ENCODE data around the gene IYD.

The IYD gene

GRCh38 chr6:150451807-150452427, 83.1 kb downstream of the IYD start:
- Histone ChIP-seq H4K20me1 (ENCODE audit: insufficient read depth, low read length) (no peaks in the 10 kb centered on the region), H3K4me1 (ENCODE audit: low read length) (peaks cover 8% of the 10 kb centered on the region), H3K27me3 (ENCODE audit: low read depth, low read length) (no peaks in the 10 kb centered on the region), H2AFZ (ENCODE audit: low read depth, low read length) (no peak overlapping the region), H3K9ac (ENCODE audit: low read length) (no peak overlapping the region), H3K9me3 (ENCODE audit: insufficient read depth, low read length) (no peaks in the 10 kb centered on the region), H3K4me2 (ENCODE audit: low read length) (no peak overlapping the region), H3K36me3 (replicated peaks; ENCODE audit: low read depth, low read length) (no peaks in the 10 kb centered on the region), H3K4me3 (ENCODE audit: low read length) (no peak overlapping the region), H3K79me2 (ENCODE audit: low read length) (no peaks in the 10 kb centered on the region), H3K27ac (ENCODE audit: low read length) (no peak overlapping the region)
- TF ChIP-seq, protein P1, sequence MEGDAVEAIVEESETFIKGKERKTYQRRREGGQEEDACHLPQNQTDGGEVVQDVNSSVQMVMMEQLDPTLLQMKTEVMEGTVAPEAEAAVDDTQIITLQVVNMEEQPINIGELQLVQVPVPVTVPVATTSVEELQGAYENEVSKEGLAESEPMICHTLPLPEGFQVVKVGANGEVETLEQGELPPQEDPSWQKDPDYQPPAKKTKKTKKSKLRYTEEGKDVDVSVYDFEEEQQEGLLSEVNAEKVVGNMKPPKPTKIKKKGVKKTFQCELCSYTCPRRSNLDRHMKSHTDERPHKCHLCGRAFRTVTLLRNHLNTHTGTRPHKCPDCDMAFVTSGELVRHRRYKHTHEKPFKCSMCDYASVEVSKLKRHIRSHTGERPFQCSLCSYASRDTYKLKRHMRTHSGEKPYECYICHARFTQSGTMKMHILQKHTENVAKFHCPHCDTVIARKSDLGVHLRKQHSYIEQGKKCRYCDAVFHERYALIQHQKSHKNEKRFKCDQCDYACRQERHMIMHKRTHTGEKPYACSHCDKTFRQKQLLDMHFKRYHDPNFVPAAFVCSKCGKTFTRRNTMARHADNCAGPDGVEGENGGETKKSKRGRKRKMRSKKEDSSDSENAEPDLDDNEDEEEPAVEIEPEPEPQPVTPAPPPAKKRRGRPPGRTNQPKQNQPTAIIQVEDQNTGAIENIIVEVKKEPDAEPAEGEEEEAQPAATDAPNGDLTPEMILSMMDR (IDR thresholded peaks at IDR 0.05; ENCODE audit: low read depth, low read length), result no peak
- TF ChIP-seq EZH2phosphoT487 (IDR thresholded peaks at IDR 0.05; ENCODE audit: low read depth), result no peak

DNA sequence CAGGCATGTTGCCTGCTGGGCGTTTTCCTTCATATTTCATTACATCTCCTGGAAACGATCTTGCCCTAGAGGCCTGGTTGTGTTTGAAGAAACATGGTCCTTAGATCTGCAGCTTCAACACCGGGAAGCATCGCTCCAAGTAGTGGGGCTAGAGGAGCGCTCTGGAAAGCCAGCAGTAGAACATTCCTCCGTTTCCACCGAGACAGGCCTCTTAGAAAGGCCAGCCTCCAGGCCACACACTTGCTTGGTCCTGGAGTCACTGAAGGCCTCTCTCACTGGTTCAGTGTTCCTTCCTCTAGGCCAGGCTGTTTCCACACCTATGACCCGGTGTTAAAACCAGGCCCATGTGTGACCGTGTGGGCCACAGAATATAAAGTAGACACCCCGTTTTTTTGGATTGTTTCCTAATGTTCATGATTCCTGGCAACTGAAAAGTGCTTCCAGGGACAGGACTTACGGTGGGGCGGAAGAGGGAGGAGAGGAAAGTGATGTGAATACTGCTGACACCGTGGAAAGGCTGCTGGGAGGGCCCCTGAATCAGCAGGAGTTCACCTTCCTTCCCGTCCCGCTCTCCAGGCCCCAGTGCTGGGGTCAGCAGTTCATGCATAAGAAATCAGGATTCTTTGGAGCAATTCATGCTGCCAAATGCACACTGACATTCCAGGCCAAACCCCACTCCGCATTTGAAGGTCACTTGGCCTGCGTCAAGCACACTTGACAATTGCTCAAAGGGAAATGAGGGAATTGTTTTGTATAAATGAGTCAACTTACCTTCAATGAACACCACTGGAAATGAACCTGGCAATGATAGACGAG, 83.8 kb downstream of the IYD start:
- Histone ChIP-seq H3K4me2 (ENCODE audit: low read length) (no peak overlapping the region), H4K20me1 (ENCODE audit: insufficient read depth, low read length) (no peaks in the 10 kb centered on the region), H3K27ac (ENCODE audit: low read length) (no peak overlapping the region), H3K79me2 (ENCODE audit: low read length) (no peaks in the 10 kb centered on the region), H3K27me3 (ENCODE audit: low read depth, low read length) (no peaks in the 10 kb centered on the region), H3K4me1 (ENCODE audit: low read length) (peaks cover 8% of the 10 kb centered on the region), H3K9me3 (ENCODE audit: insufficient read depth, low read length) (no peaks in the 10 kb centered on the region), H3K4me3 (ENCODE audit: low read length) (no peak overlapping the region), H3K9ac (ENCODE audit: low read length) (no peak overlapping the region), H3K36me3 (replicated peaks; ENCODE audit: low read depth, low read length) (no peaks in the 10 kb centered on the region), H2AFZ (ENCODE audit: low read depth, low read length) (no peak overlapping the region)
- TF ChIP-seq EZH2phosphoT487 (IDR thresholded peaks at IDR 0.05; ENCODE audit: low read depth), result no peak
- TF ChIP-seq, protein P1 (IDR thresholded peaks at IDR 0.05; ENCODE audit: low read depth, low read length), result no peak

- no peak for TF ChIP-seq EZH2phosphoT487 (IDR thresholded peaks at IDR 0.05; ENCODE audit: low read depth)
- TF ChIP-seq, protein P1 (IDR thresholded peaks at IDR 0.05; ENCODE audit: low read depth, low read length), result no peak
- Histone ChIP-seq H3K27me3 (ENCODE audit: low read depth, low read length) (no peaks in the 10 kb centered on the region), H2AFZ (ENCODE audit: low read depth, low read length) (no peak overlapping the region), H3K4me1 (ENCODE audit: low read length) (peaks cover 8% of the 10 kb centered on the region), H3K9me3 (ENCODE audit: insufficient read depth, low read length) (no peaks in the 10 kb centered on the region), H3K9ac (ENCODE audit: low read length) (no peak overlapping the region), H3K4me2 (ENCODE audit: low read length) (no peak overlapping the region), H3K79me2 (ENCODE audit: low read length) (no peaks in the 10 kb centered on the region), H3K27ac (ENCODE audit: low read length) (no peak overlapping the region), H3K36me3 (replicated peaks; ENCODE audit: low read depth, low read length) (no peaks in the 10 kb centered on the region), H3K4me3 (ENCODE audit: low read length) (no peak overlapping the region), H4K20me1 (ENCODE audit: insufficient read depth, low read length) (no peaks in the 10 kb centered on the region)
These were observed 84.5 kb downstream of the IYD start for GRCh38 chr6:150453357-150453756.

Data from OCI-LY3 (cell line).